ENCODE results near the gene FOXO3.
"Not testable (repeated sequence)": the region's sequence is repeated elsewhere in the genome, so short reads cannot be mapped to it uniquely, and the experiment has no call there.

FOXO3 gene

GRCh38 chr6:108676555-108676954, 115.8 kb downstream of the FOXO3 start:
- Histone ChIP-seq H3K27me3 (ENCODE audit: control insufficient read depth, insufficient read depth, low read length) (no peaks in the 10 kb centered on the region), H3K4me1 (ENCODE audit: control insufficient read depth, insufficient read depth, low read length) (peaks cover 50% of the 10 kb centered on the region), H3K4me3 (ENCODE audit: low read length) (no peak overlapping the region), H3K9ac (ENCODE audit: low read length) (no peak overlapping the region), H3K36me3 (ENCODE audit: control insufficient read depth, insufficient read depth, low read length) (no peaks in the 10 kb centered on the region), H3K9me3 (ENCODE audit: control insufficient read depth, low read length) (no peaks in the 10 kb centered on the region)

GRCh38 chr6:108677357-108677756, 116.6 kb downstream of the FOXO3 start:
- H3K9me3 ChIP-seq (ENCODE audit: control insufficient read depth, low read length), result no peaks in the 10 kb centered on the region
- H3K27me3 ChIP-seq (ENCODE audit: control insufficient read depth, insufficient read depth, low read length), result no peaks in the 10 kb centered on the region
- no peak overlapping the region for H3K9ac ChIP-seq (ENCODE audit: low read length)
- no peaks in the 10 kb centered on the region for H3K36me3 ChIP-seq (ENCODE audit: control insufficient read depth, insufficient read depth, low read length)
- H3K4me1 ChIP-seq (ENCODE audit: control insufficient read depth, insufficient read depth, low read length), result peaks cover 54% of the 10 kb centered on the region
- no peak overlapping the region for H3K4me3 ChIP-seq (ENCODE audit: low read length)

- no peaks in the 10 kb centered on the region for H3K36me3 ChIP-seq (ENCODE audit: control insufficient read depth, insufficient read depth, low read length)
- no peaks in the 10 kb centered on the region for H3K27me3 ChIP-seq (ENCODE audit: control insufficient read depth, insufficient read depth, low read length)
- no peaks in the 10 kb centered on the region for H3K9me3 ChIP-seq (ENCODE audit: control insufficient read depth, low read length)
- peaks cover 50% of the 10 kb centered on the region for H3K4me1 ChIP-seq (ENCODE audit: control insufficient read depth, insufficient read depth, low read length)
- H3K4me3 ChIP-seq (ENCODE audit: low read length), result no peak overlapping the region
- no peak overlapping the region for H3K9ac ChIP-seq (ENCODE audit: low read length)
Measured at GRCh38 chr6:108677894-108678293, 117.2 kb downstream of the FOXO3 start.

GRCh38 chr6:108680314-108680713, 119.6 kb downstream of the FOXO3 start:
- not testable (repeated sequence) for H3K9ac ChIP-seq (ENCODE audit: low read length); H3K9me3 ChIP-seq (ENCODE audit: control insufficient read depth, low read length); H3K4me3 ChIP-seq (ENCODE audit: low read length); H3K27me3 ChIP-seq (ENCODE audit: control insufficient read depth, insufficient read depth, low read length); H3K36me3 ChIP-seq (ENCODE audit: control insufficient read depth, insufficient read depth, low read length)
- H3K4me1 ChIP-seq (ENCODE audit: control insufficient read depth, insufficient read depth, low read length), result peaks cover 27% of the 10 kb centered on the region

GRCh38 chr6:108681721-108682120, 121.0 kb downstream of the FOXO3 start:
- H3K4me3 ChIP-seq (ENCODE audit: low read length); H3K27me3 ChIP-seq (ENCODE audit: control insufficient read depth, insufficient read depth, low read length); H3K9me3 ChIP-seq (ENCODE audit: control insufficient read depth, low read length); H3K9ac ChIP-seq (ENCODE audit: low read length); H3K36me3 ChIP-seq (ENCODE audit: control insufficient read depth, insufficient read depth, low read length): not testable (repeated sequence)
- peaks cover 19% of the 10 kb centered on the region for H3K4me1 ChIP-seq (ENCODE audit: control insufficient read depth, insufficient read depth, low read length)

- H3K36me3 ChIP-seq (ENCODE audit: control insufficient read depth, insufficient read depth, low read length); H3K4me3 ChIP-seq (ENCODE audit: low read length); H3K9me3 ChIP-seq (ENCODE audit: control insufficient read depth, low read length); H3K9ac ChIP-seq (ENCODE audit: low read length); H3K27me3 ChIP-seq (ENCODE audit: control insufficient read depth, insufficient read depth, low read length): not testable (repeated sequence)
- H3K4me1 ChIP-seq (ENCODE audit: control insufficient read depth, insufficient read depth, low read length), result peaks cover 11% of the 10 kb centered on the region
Measured at GRCh38 chr6:108682383-108683119, 121.8 kb downstream of the FOXO3 start.

GRCh38 chr6:108683976-108684375, 123.3 kb downstream of the FOXO3 start:
- not testable (repeated sequence) for H3K4me3 ChIP-seq (ENCODE audit: low read length); H3K9me3 ChIP-seq (ENCODE audit: control insufficient read depth, low read length); H3K36me3 ChIP-seq (ENCODE audit: control insufficient read depth, insufficient read depth, low read length); H3K9ac ChIP-seq (ENCODE audit: low read length); H3K27me3 ChIP-seq (ENCODE audit: control insufficient read depth, insufficient read depth, low read length)
- H3K4me1 ChIP-seq (ENCODE audit: control insufficient read depth, insufficient read depth, low read length), result peaks cover 17% of the 10 kb centered on the region

- no peaks in the 10 kb centered on the region for H3K27me3 ChIP-seq (ENCODE audit: control insufficient read depth, insufficient read depth, low read length)
- H3K9ac ChIP-seq (ENCODE audit: low read length), result no peak overlapping the region
- H3K36me3 ChIP-seq (ENCODE audit: control insufficient read depth, insufficient read depth, low read length), result no peaks in the 10 kb centered on the region
- H3K4me1 ChIP-seq (ENCODE audit: control insufficient read depth, insufficient read depth, low read length), result peaks cover 26% of the 10 kb centered on the region
- no peaks in the 10 kb centered on the region for H3K9me3 ChIP-seq (ENCODE audit: control insufficient read depth, low read length)
- H3K4me3 ChIP-seq (ENCODE audit: low read length), result no peak overlapping the region
Measured at GRCh38 chr6:108684771-108685329, 124.1 kb downstream of the FOXO3 start.

- Histone ChIP-seq H3K9me3 (ENCODE audit: control insufficient read depth, low read length) (no peaks in the 10 kb centered on the region), H3K9ac (ENCODE audit: low read length) (no peak overlapping the region), H3K4me1 (ENCODE audit: control insufficient read depth, insufficient read depth, low read length) (peaks cover 26% of the 10 kb centered on the region), H3K27me3 (ENCODE audit: control insufficient read depth, insufficient read depth, low read length) (no peaks in the 10 kb centered on the region), H3K4me3 (ENCODE audit: low read length) (no peak overlapping the region), H3K36me3 (ENCODE audit: control insufficient read depth, insufficient read depth, low read length) (no peaks in the 10 kb centered on the region)
Measured at GRCh38 chr6:108685970-108686369, 125.3 kb downstream of the FOXO3 start.

GRCh38 chr6:108686896-108687295, 126.2 kb downstream of the FOXO3 start:
- H3K4me1 ChIP-seq (ENCODE audit: control insufficient read depth, insufficient read depth, low read length), result peaks cover 22% of the 10 kb centered on the region
- H3K9me3 ChIP-seq (ENCODE audit: control insufficient read depth, low read length), result no peaks in the 10 kb centered on the region
- no peaks in the 10 kb centered on the region for H3K27me3 ChIP-seq (ENCODE audit: control insufficient read depth, insufficient read depth, low read length)
- H3K4me3 ChIP-seq (ENCODE audit: low read length), result no peak overlapping the region
- no peaks in the 10 kb centered on the region for H3K36me3 ChIP-seq (ENCODE audit: control insufficient read depth, insufficient read depth, low read length)
- H3K9ac ChIP-seq (ENCODE audit: low read length), result no peak overlapping the region

GRCh38 chr6:108687921-108688320, 127.2 kb downstream of the FOXO3 start:
- no peak overlapping the region for H3K9ac ChIP-seq (ENCODE audit: low read length)
- H3K27me3 ChIP-seq (ENCODE audit: control insufficient read depth, insufficient read depth, low read length), result no peaks in the 10 kb centered on the region
- H3K4me3 ChIP-seq (ENCODE audit: low read length), result no peak overlapping the region
- H3K4me1 ChIP-seq (ENCODE audit: control insufficient read depth, insufficient read depth, low read length), result peaks cover 21% of the 10 kb centered on the region
- H3K9me3 ChIP-seq (ENCODE audit: control insufficient read depth, low read length), result no peaks in the 10 kb centered on the region
- H3K36me3 ChIP-seq (ENCODE audit: control insufficient read depth, insufficient read depth, low read length), result no peaks in the 10 kb centered on the region

- H3K36me3 ChIP-seq (ENCODE audit: control insufficient read depth, insufficient read depth, low read length), result no peaks in the 10 kb centered on the region
- H3K4me3 ChIP-seq (ENCODE audit: low read length), result no peak overlapping the region
- H3K9me3 ChIP-seq (ENCODE audit: control insufficient read depth, low read length), result no peaks in the 10 kb centered on the region
- peaks cover 21% of the 10 kb centered on the region for H3K4me1 ChIP-seq (ENCODE audit: control insufficient read depth, insufficient read depth, low read length)
- H3K27me3 ChIP-seq (ENCODE audit: control insufficient read depth, insufficient read depth, low read length), result no peaks in the 10 kb centered on the region
- no peak overlapping the region for H3K9ac ChIP-seq (ENCODE audit: low read length)
Measured at GRCh38 chr6:108689272-108690161, 128.8 kb downstream of the FOXO3 start.

All from mucosa of stomach (tissue), 1 donor.